ENCODE results near the gene PADI6. TPM values are rescaled to one million over a fixed set of nuclear protein-coding genes. Genes with fewer than 3 reads are reported as not detected.

PADI6 gene
- polyA plus RNA-seq, result not detected

DNA sequence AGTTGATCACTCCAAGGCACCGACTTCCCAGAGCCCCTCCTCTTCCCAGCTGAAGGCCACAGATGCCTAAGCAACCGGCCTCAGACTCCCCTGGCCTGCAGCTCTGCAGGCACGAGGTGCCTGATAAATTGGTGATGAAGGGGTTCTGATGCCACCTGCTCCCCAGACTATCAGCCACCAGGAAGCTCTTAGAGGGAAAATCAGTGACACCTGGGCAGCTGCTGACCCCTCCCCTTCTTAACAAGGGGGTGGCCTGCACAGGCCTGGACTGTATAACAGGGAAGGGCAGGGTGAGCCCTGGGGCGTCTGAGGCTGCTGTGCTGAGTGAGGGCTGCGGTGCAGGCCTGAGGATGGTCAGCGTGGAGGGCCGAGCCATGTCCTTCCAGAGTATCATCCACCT, at the start of gene PADI6:
PADI6 (plus strand) TSS at position 301 of the 400 bp plus-strand sequence; CDS start at position 351, 50 bp downstream.
- no peak within 1 kb of the TSS for H3K27ac ChIP-seq (ENCODE audit: low read depth in 2 of 2, low read length in 1 of 2)
- 53 to 64% methylated on average over 7 of the region's 7 CpGs for WGBS, 2 donors
- H3K4me1 ChIP-seq (ENCODE audit: control insufficient read depth in 2 of 2, insufficient read depth in 2 of 2, low read length in 1 of 2), result no peaks in the 10 kb centered on the region
- H3K27me3 ChIP-seq (ENCODE audit: control insufficient read depth in 1 of 2, insufficient read depth in 2 of 2, low read length in 2 of 2), result no peaks in the 10 kb centered on the region
- H3K36me3 ChIP-seq (ENCODE audit: control insufficient read depth in 2 of 2, insufficient read depth in 2 of 2, low read length in 1 of 2), result no peaks in the 10 kb centered on the region
- H3K4me3 ChIP-seq (ENCODE audit: low read depth in 1 of 2, low read length in 2 of 2), result no peak within 1 kb of the TSS
- no peaks in the 10 kb centered on the region for H3K9me3 ChIP-seq (ENCODE audit: control insufficient read depth in 2 of 2, insufficient read depth in 1 of 2, low read depth in 1 of 2, low read length in 1 of 2)

GRCh38 chr1:17328855-17329254, 43.1 kb upstream of the PADI6 start:
- no peaks in the 10 kb centered on the region for H3K9me3 ChIP-seq (ENCODE audit: control insufficient read depth in 2 of 2, insufficient read depth in 1 of 2, low read depth in 1 of 2, low read length in 1 of 2)
- no peak overlapping the region for H3K4me3 ChIP-seq (ENCODE audit: low read depth in 1 of 2, low read length in 2 of 2)
- no peaks in the 10 kb centered on the region for H3K27me3 ChIP-seq (ENCODE audit: control insufficient read depth in 1 of 2, insufficient read depth in 2 of 2, low read length in 2 of 2)
- H3K27ac ChIP-seq (ENCODE audit: low read depth in 2 of 2, low read length in 1 of 2), result no peak overlapping the region
- H3K36me3 ChIP-seq (ENCODE audit: control insufficient read depth in 2 of 2, insufficient read depth in 2 of 2, low read length in 1 of 2), result no peaks in the 10 kb centered on the region
- WGBS, 2 donors, result 75 to 77% methylated on average over 5 of the region's 5 CpGs
- H3K4me1 ChIP-seq (ENCODE audit: control insufficient read depth in 2 of 2, insufficient read depth in 2 of 2, low read length in 1 of 2), result no peaks in the 10 kb centered on the region

GRCh38 chr1:17329610-17330009, 42.4 kb upstream of the PADI6 start:
- H3K27me3 ChIP-seq (ENCODE audit: control insufficient read depth in 1 of 2, insufficient read depth in 2 of 2, low read length in 2 of 2), result no peaks in the 10 kb centered on the region
- no peaks in the 10 kb centered on the region for H3K4me1 ChIP-seq (ENCODE audit: control insufficient read depth in 2 of 2, insufficient read depth in 2 of 2, low read length in 1 of 2)
- no peak overlapping the region for H3K4me3 ChIP-seq (ENCODE audit: low read depth in 1 of 2, low read length in 2 of 2)
- H3K36me3 ChIP-seq (ENCODE audit: control insufficient read depth in 2 of 2, insufficient read depth in 2 of 2, low read length in 1 of 2), result no peaks in the 10 kb centered on the region
- 81 to 83% methylated on average over 4 of the region's 4 CpGs for WGBS, 2 donors
- no peaks in the 10 kb centered on the region for H3K9me3 ChIP-seq (ENCODE audit: control insufficient read depth in 2 of 2, insufficient read depth in 1 of 2, low read depth in 1 of 2, low read length in 1 of 2)
- H3K27ac ChIP-seq (ENCODE audit: low read depth in 2 of 2, low read length in 1 of 2), result no peak overlapping the region

- Histone ChIP-seq H3K27ac (ENCODE audit: low read depth in 2 of 2, low read length in 1 of 2) (no peak overlapping the region), H3K27me3 (ENCODE audit: control insufficient read depth in 1 of 2, insufficient read depth in 2 of 2, low read length in 2 of 2) (no peaks in the 10 kb centered on the region), H3K36me3 (ENCODE audit: control insufficient read depth in 2 of 2, insufficient read depth in 2 of 2, low read length in 1 of 2) (no peaks in the 10 kb centered on the region), H3K9me3 (ENCODE audit: control insufficient read depth in 2 of 2, insufficient read depth in 1 of 2, low read depth in 1 of 2, low read length in 1 of 2) (no peaks in the 10 kb centered on the region), H3K4me3 (ENCODE audit: low read depth in 1 of 2, low read length in 2 of 2) (no peak overlapping the region), H3K4me1 (ENCODE audit: control insufficient read depth in 2 of 2, insufficient read depth in 2 of 2, low read length in 1 of 2) (no peaks in the 10 kb centered on the region)
- 75 to 76% methylated on average over 7 of the region's 7 CpGs for WGBS, 2 donors
Observed at GRCh38 chr1:17330856-17331255, 41.1 kb upstream of the PADI6 start.

DNA sequence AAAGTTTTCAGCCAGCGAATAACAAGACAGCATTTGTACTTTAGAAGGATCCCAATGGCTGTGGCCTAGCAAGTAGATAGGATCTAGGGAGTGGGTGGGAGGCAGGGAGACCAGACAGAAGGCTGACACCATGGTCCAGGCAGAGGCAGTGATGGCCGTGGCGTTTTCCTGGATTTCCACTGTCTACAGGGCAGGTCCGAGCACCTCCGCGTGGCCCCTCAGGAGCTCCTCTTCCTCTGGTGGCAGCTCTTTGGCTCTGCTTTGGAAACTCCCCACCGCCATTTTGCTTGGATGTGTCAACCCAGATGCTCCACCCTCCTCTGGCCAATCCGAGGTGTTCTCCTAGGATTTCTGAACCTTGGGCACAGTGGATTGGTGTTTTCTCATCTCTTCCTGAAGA, 38.9 kb upstream of the PADI6 start:
- H3K27ac ChIP-seq (ENCODE audit: low read depth in 2 of 2, low read length in 1 of 2), result no peak overlapping the region
- H3K9me3 ChIP-seq (ENCODE audit: control insufficient read depth in 2 of 2, insufficient read depth in 1 of 2, low read depth in 1 of 2, low read length in 1 of 2), result no peaks in the 10 kb centered on the region
- H3K4me1 ChIP-seq (ENCODE audit: control insufficient read depth in 2 of 2, insufficient read depth in 2 of 2, low read length in 1 of 2), result no peaks in the 10 kb centered on the region
- 94% methylated on average over 6 to 8 of the region's 8 CpGs for WGBS, 2 donors
- H3K36me3 ChIP-seq (ENCODE audit: control insufficient read depth in 2 of 2, insufficient read depth in 2 of 2, low read length in 1 of 2), result no peaks in the 10 kb centered on the region
- H3K27me3 ChIP-seq (ENCODE audit: control insufficient read depth in 1 of 2, insufficient read depth in 2 of 2, low read length in 2 of 2), result no peaks in the 10 kb centered on the region
- H3K4me3 ChIP-seq (ENCODE audit: low read depth in 1 of 2, low read length in 2 of 2), result no peak overlapping the region

- Histone ChIP-seq H3K4me1 (ENCODE audit: control insufficient read depth in 2 of 2, insufficient read depth in 2 of 2, low read length in 1 of 2) (no peaks in the 10 kb centered on the region), H3K36me3 (ENCODE audit: control insufficient read depth in 2 of 2, insufficient read depth in 2 of 2, low read length in 1 of 2) (no peaks in the 10 kb centered on the region), H3K27ac (ENCODE audit: low read depth in 2 of 2, low read length in 1 of 2) (no peak overlapping the region), H3K4me3 (ENCODE audit: low read depth in 1 of 2, low read length in 2 of 2) (no peak overlapping the region), H3K9me3 (ENCODE audit: control insufficient read depth in 2 of 2, insufficient read depth in 1 of 2, low read depth in 1 of 2, low read length in 1 of 2) (no peaks in the 10 kb centered on the region), H3K27me3 (ENCODE audit: control insufficient read depth in 1 of 2, insufficient read depth in 2 of 2, low read length in 2 of 2) (no peaks in the 10 kb centered on the region)
- 25 to 29% methylated on average over 20 of the region's 20 CpGs for WGBS, 2 donors
Observed at GRCh38 chr1:17335821-17336710, 35.9 kb upstream of the PADI6 start.

- Histone ChIP-seq H3K4me1 (ENCODE audit: control insufficient read depth in 2 of 2, insufficient read depth in 2 of 2, low read length in 1 of 2) (no peaks in the 10 kb centered on the region), H3K36me3 (ENCODE audit: control insufficient read depth in 2 of 2, insufficient read depth in 2 of 2, low read length in 1 of 2) (no peaks in the 10 kb centered on the region), H3K4me3 (ENCODE audit: low read depth in 1 of 2, low read length in 2 of 2) (no peak overlapping the region), H3K27me3 (ENCODE audit: control insufficient read depth in 1 of 2, insufficient read depth in 2 of 2, low read length in 2 of 2) (no peaks in the 10 kb centered on the region), H3K9me3 (ENCODE audit: control insufficient read depth in 2 of 2, insufficient read depth in 1 of 2, low read depth in 1 of 2, low read length in 1 of 2) (no peaks in the 10 kb centered on the region), H3K27ac (ENCODE audit: low read depth in 2 of 2, low read length in 1 of 2) (no peak overlapping the region)
- 72 to 78% methylated on average over 15 of the region's 15 CpGs for WGBS, 2 donors
Observed at GRCh38 chr1:17338706-17339493, 33.1 kb upstream of the PADI6 start.

DNA sequence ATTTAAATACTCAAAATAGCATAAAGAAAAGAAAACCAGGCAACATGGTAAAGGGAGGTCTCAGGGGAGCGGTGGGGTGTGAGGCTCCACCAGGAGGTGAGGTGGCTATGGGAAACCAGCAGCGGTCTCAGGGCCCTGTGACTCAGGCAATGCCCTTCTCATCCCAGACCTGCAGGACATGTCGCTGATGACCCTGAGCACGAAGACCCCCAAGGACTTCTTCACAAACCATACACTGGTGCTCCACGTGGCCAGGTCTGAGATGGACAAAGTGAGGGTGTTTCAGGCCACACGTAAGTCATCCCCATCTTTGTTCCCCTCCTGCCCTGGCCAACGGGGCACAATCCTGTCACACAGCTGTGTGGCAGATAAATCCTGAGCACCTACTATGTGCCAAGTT, 32.5 kb upstream of the PADI6 start:
- H3K9me3 ChIP-seq (ENCODE audit: control insufficient read depth in 2 of 2, insufficient read depth in 1 of 2, low read depth in 1 of 2, low read length in 1 of 2), result no peaks in the 10 kb centered on the region
- WGBS, 2 donors, result 83% methylated on average over 7 of the region's 7 CpGs
- H3K27me3 ChIP-seq (ENCODE audit: control insufficient read depth in 1 of 2, insufficient read depth in 2 of 2, low read length in 2 of 2), result no peaks in the 10 kb centered on the region
- no peak overlapping the region for H3K4me3 ChIP-seq (ENCODE audit: low read depth in 1 of 2, low read length in 2 of 2)
- no peaks in the 10 kb centered on the region for H3K36me3 ChIP-seq (ENCODE audit: control insufficient read depth in 2 of 2, insufficient read depth in 2 of 2, low read length in 1 of 2)
- H3K27ac ChIP-seq (ENCODE audit: low read depth in 2 of 2, low read length in 1 of 2), result no peak overlapping the region
- H3K4me1 ChIP-seq (ENCODE audit: control insufficient read depth in 2 of 2, insufficient read depth in 2 of 2, low read length in 1 of 2), result no peaks in the 10 kb centered on the region

- H3K36me3 ChIP-seq (ENCODE audit: control insufficient read depth in 2 of 2, insufficient read depth in 2 of 2, low read length in 1 of 2), result no peaks in the 10 kb centered on the region
- no peaks in the 10 kb centered on the region for H3K9me3 ChIP-seq (ENCODE audit: control insufficient read depth in 2 of 2, insufficient read depth in 1 of 2, low read depth in 1 of 2, low read length in 1 of 2)
- WGBS, 2 donors, result 57 to 68% methylated on average over 8 of the region's 8 CpGs
- H3K27ac ChIP-seq (ENCODE audit: low read depth in 2 of 2, low read length in 1 of 2), result no peak overlapping the region
- H3K27me3 ChIP-seq (ENCODE audit: control insufficient read depth in 1 of 2, insufficient read depth in 2 of 2, low read length in 2 of 2), result no peaks in the 10 kb centered on the region
- no peak overlapping the region for H3K4me3 ChIP-seq (ENCODE audit: low read depth in 1 of 2, low read length in 2 of 2)
- H3K4me1 ChIP-seq (ENCODE audit: control insufficient read depth in 2 of 2, insufficient read depth in 2 of 2, low read length in 1 of 2), result no peaks in the 10 kb centered on the region
Observed at GRCh38 chr1:17340358-17340757, 31.6 kb upstream of the PADI6 start.

Measured in esophagus (tissue), 2 donors.